Activated naive CD4-positive, alpha-beta T cell treated with anti-CD3 and anti-CD28 coated beads for 36 hours (primary cell): ENCODE results near the gene MUC21. TPM values are rescaled to one million over a fixed set of nuclear protein-coding genes. Genes with fewer than 3 reads are reported as not detected.
A peak's percentile ranks its signal among the peaks of the same experiment; 100 is the strongest.

ENCODE experiments used
- CTCF ChIA-PET: fragments of 350-600 bp; sonication (Branson Sonifier 250); formaldehyde crosslinking; loops from one replicate; lab custom pipeline; 2021; ENCODE audit warnings: antibody characterized with exemption; lab: Charles Lee
- DNase-seq: peaks from one replicate; pipeline ENCODE4 v3.0.0-alpha.2; 2020
- H3K27ac Mint-ChIP-seq: one replicate; pipeline ENCODE4 v1.8.0; 2021; ENCODE audit warnings: mild to moderate bottlenecking, mixed read lengths
- H3K27me3 Mint-ChIP-seq: one replicate; pipeline ENCODE4 v1.8.0; 2021; ENCODE audit warnings: low read depth, mixed read lengths
- H3K36me3 Mint-ChIP-seq: one replicate; pipeline ENCODE4 v1.8.0; 2021; ENCODE audit warnings: low read depth, mixed read lengths
- H3K4me1 Mint-ChIP-seq: one replicate; pipeline ENCODE4 v1.8.0; 2021; ENCODE audit warnings: low read depth, mixed read lengths
- H3K4me3 Mint-ChIP-seq: one replicate; pipeline ENCODE4 v1.8.0; 2021; ENCODE audit warnings: mild to moderate bottlenecking, moderate library complexity, mixed read lengths
- H3K9me3 Mint-ChIP-seq: one replicate; pipeline ENCODE4 v1.8.0; 2021; ENCODE audit warnings: mixed read lengths
- intact Hi-C: fragments of 100-400 bp; cut with micrococcal nuclease; formaldehyde crosslinking; loops from one replicate; pipeline ENCODE4 v1.15.1; 2023
- total RNA-seq, 2 experiments: library from RNA; stranded (reverse); gene quantifications; one replicate each; pipeline ENCODE4 v1.2.3, GENCODE V29; 2021

The MUC21 gene
- not detected for total RNA-seq

GRCh38 chr6:30983439-30983838, at the start of gene MUC21:
TSS of gene MUC21 (plus strand) at chr6:30983718. CDS start at chr6:30983959, 241 bp downstream.
- Mint-ChIP-seq H3K27me3 (peaks cover 15% of the 10 kb centered on the region), H3K4me1 (peaks cover 6% of the 10 kb centered on the region), H3K27ac (no peak within 1 kb of the TSS), H3K9me3 (no peaks in the 10 kb centered on the region), H3K4me3 (no peak within 1 kb of the TSS), H3K36me3 (no peaks in the 10 kb centered on the region)
- CTCF ChIA-PET: no interaction called here
- intact Hi-C loops: no loop called here
- DNase-seq: no peak

- H3K9me3 Mint-ChIP-seq: no peaks in the 10 kb centered on the region
- H3K4me1 Mint-ChIP-seq: no peaks in the 10 kb centered on the region
- no peak overlapping the region for H3K27ac Mint-ChIP-seq
- no peak overlapping the region for H3K4me3 Mint-ChIP-seq
- no peaks in the 10 kb centered on the region for H3K36me3 Mint-ChIP-seq
- intact Hi-C loops: no loop called here
- H3K27me3 Mint-ChIP-seq: no peaks in the 10 kb centered on the region
- DNase-seq: no peak
- CTCF ChIA-PET: interaction anchor here (0.5 kb wide), 1 partner anchor 58 kb away, joined by 3 read pairs; no protein-coding TSS in a partner anchor
Measured at GRCh38 chr6:30935018-30935417, 48.5 kb upstream of the MUC21 start.

- Mint-ChIP-seq H3K9me3 (no peaks in the 10 kb centered on the region), H3K4me3 (no peak overlapping the region), H3K27ac (no peak overlapping the region), H3K36me3 (no peaks in the 10 kb centered on the region), H3K27me3 (peaks cover 15% of the 10 kb centered on the region), H3K4me1 (no peaks in the 10 kb centered on the region)
- intact Hi-C loops: no loop called here
- CTCF ChIA-PET: no interaction called here
- no peak for DNase-seq
Measured at GRCh38 chr6:30937265-30937664, 46.3 kb upstream of the MUC21 start.

GRCh38 chr6:30938730-30939129, 44.8 kb upstream of the MUC21 start:
- H3K9me3 Mint-ChIP-seq: no peaks in the 10 kb centered on the region
- H3K4me3 Mint-ChIP-seq: no peak overlapping the region
- intact Hi-C loops: no loop called here

GRCh38 chr6:30939473-30939872, 44.0 kb upstream of the MUC21 start:
- peaks cover 2% of the 10 kb centered on the region for H3K4me1 Mint-ChIP-seq
- H3K9me3 Mint-ChIP-seq: no peaks in the 10 kb centered on the region
- H3K4me3 Mint-ChIP-seq: no peak overlapping the region
- intact Hi-C loops: no loop called here
- H3K27ac Mint-ChIP-seq: no peak overlapping the region
- H3K27me3 Mint-ChIP-seq: peaks cover 31% of the 10 kb centered on the region
- no peaks in the 10 kb centered on the region for H3K36me3 Mint-ChIP-seq
- no peak for DNase-seq
- CTCF ChIA-PET: interaction anchor here (0.7 to 1.0 kb wide), 2 partner anchors 24 to 25 kb away, joined by 3 read pairs; no protein-coding TSS in a partner anchor

More at GRCh38 chr6:30938730-30939129, 44.8 kb upstream of the MUC21 start:
- no peaks in the 10 kb centered on the region for H3K36me3 Mint-ChIP-seq
- peaks cover 2% of the 10 kb centered on the region for H3K4me1 Mint-ChIP-seq
- H3K27ac Mint-ChIP-seq: no peak overlapping the region
- DNase-seq: no peak
- peaks cover 26% of the 10 kb centered on the region for H3K27me3 Mint-ChIP-seq
- CTCF ChIA-PET: interaction anchor here (0.6 kb wide), 2 partner anchors 131 to 149 kb away, joined by 3 read pairs; no protein-coding TSS in a partner anchor

GRCh38 chr6:30940361-30940986, 43.0 kb upstream of the MUC21 start, which contains the start of gene MUCL3:
TSS of gene MUCL3 (plus strand) at chr6:30940973. CDS start at chr6:30941000, 27 bp downstream.
- H3K36me3 Mint-ChIP-seq: no peaks in the 10 kb centered on the region
- H3K4me1 Mint-ChIP-seq: peaks cover 2% of the 10 kb centered on the region
- no peak within 1 kb of the TSS for H3K27ac Mint-ChIP-seq
- H3K4me3 Mint-ChIP-seq: no peak within 1 kb of the TSS
- no peak for DNase-seq
- H3K27me3 Mint-ChIP-seq: peaks cover 35% of the 10 kb centered on the region
- no peaks in the 10 kb centered on the region for H3K9me3 Mint-ChIP-seq
- CTCF ChIA-PET: interaction anchor here (0.6 to 1.4 kb wide), 5 partner anchors 25 to 147 kb away, joined by 3 to 5 read pairs (median 3); no protein-coding TSS in a partner anchor
- intact Hi-C loops: loop anchor here (5.0 kb wide), 1 partner anchor 102 kb away; no protein-coding TSS in a partner anchor

GRCh38 chr6:30942338-30943060, 41.0 kb upstream of the MUC21 start:
- no peaks in the 10 kb centered on the region for H3K9me3 Mint-ChIP-seq
- DNase-seq: peak; percentile 34
- peaks cover 35% of the 10 kb centered on the region for H3K27me3 Mint-ChIP-seq
- H3K4me3 Mint-ChIP-seq: no peak overlapping the region
- peaks cover 2% of the 10 kb centered on the region for H3K4me1 Mint-ChIP-seq
- intact Hi-C loops: loop anchor here (5.0 kb wide), 1 partner anchor 100 kb away; no protein-coding TSS in a partner anchor
- no peaks in the 10 kb centered on the region for H3K36me3 Mint-ChIP-seq
- no peak overlapping the region for H3K27ac Mint-ChIP-seq
- CTCF ChIA-PET: interaction anchor here (1.4 kb wide), 1 partner anchor 137 kb away, joined by 7 read pairs; no protein-coding TSS in a partner anchor

GRCh38 chr6:30944051-30944450, 39.5 kb upstream of the MUC21 start:
- H3K36me3 Mint-ChIP-seq: peaks cover 2% of the 10 kb centered on the region
- DNase-seq: no peak
- peaks cover 2% of the 10 kb centered on the region for H3K4me1 Mint-ChIP-seq
- no peak overlapping the region for H3K27ac Mint-ChIP-seq
- intact Hi-C loops: loop anchor here (5.0 kb wide), 1 partner anchor 98 kb away; no protein-coding TSS in a partner anchor
- H3K4me3 Mint-ChIP-seq: no peak overlapping the region
- CTCF ChIA-PET: no interaction called here
- H3K9me3 Mint-ChIP-seq: no peaks in the 10 kb centered on the region
- peaks cover 35% of the 10 kb centered on the region for H3K27me3 Mint-ChIP-seq

GRCh38 chr6:30945281-30945680, 38.2 kb upstream of the MUC21 start:
- H3K9me3 Mint-ChIP-seq: no peaks in the 10 kb centered on the region
- H3K27me3 Mint-ChIP-seq: peaks cover 34% of the 10 kb centered on the region
- CTCF ChIA-PET: interaction anchor here (0.7 kb wide), 1 partner anchor 293 kb away, joined by 3 read pairs; no protein-coding TSS in a partner anchor

GRCh38 chr6:30947231-30947630, 36.3 kb upstream of the MUC21 start:
- H3K36me3 Mint-ChIP-seq: peaks cover 2% of the 10 kb centered on the region
- peaks cover 2% of the 10 kb centered on the region for H3K4me1 Mint-ChIP-seq
- no peaks in the 10 kb centered on the region for H3K9me3 Mint-ChIP-seq
- no peak overlapping the region for H3K4me3 Mint-ChIP-seq
- H3K27me3 Mint-ChIP-seq: peaks cover 20% of the 10 kb centered on the region
- intact Hi-C loops: no loop called here
- DNase-seq: no peak
- no peak overlapping the region for H3K27ac Mint-ChIP-seq
- CTCF ChIA-PET: interaction anchor here (0.9 kb wide), 1 partner anchor 133 kb away, joined by 5 read pairs; no protein-coding TSS in a partner anchor

More at GRCh38 chr6:30945281-30945680, 38.2 kb upstream of the MUC21 start:
- no peak for DNase-seq
- peaks cover 2% of the 10 kb centered on the region for H3K36me3 Mint-ChIP-seq
- intact Hi-C loops: no loop called here
- no peak overlapping the region for H3K4me3 Mint-ChIP-seq
- H3K4me1 Mint-ChIP-seq: peaks cover 2% of the 10 kb centered on the region
- no peak overlapping the region for H3K27ac Mint-ChIP-seq

GRCh38 chr6:30948811-30949210, 34.7 kb upstream of the MUC21 start:
- Mint-ChIP-seq H3K4me3 (no peak overlapping the region), H3K27me3 (peaks cover 8% of the 10 kb centered on the region), H3K27ac (no peak overlapping the region), H3K9me3 (no peaks in the 10 kb centered on the region), H3K36me3 (peaks cover 2% of the 10 kb centered on the region), H3K4me1 (no peaks in the 10 kb centered on the region)
- intact Hi-C loops: no loop called here
- no peak for DNase-seq
- CTCF ChIA-PET: no interaction called here

- intact Hi-C loops: no loop called here
- Mint-ChIP-seq H3K36me3 (peaks cover 2% of the 10 kb centered on the region), H3K27ac (no peak overlapping the region), H3K4me3 (no peak overlapping the region), H3K9me3 (no peaks in the 10 kb centered on the region), H3K27me3 (no peaks in the 10 kb centered on the region), H3K4me1 (peaks cover 13% of the 10 kb centered on the region)
- CTCF ChIA-PET: interaction anchor here (1.2 kb wide), 1 partner anchor 135 kb away, joined by 3 read pairs; no protein-coding TSS in a partner anchor
- DNase-seq: no peak
Measured at GRCh38 chr6:30951907-30952469, 31.5 kb upstream of the MUC21 start.
